Mesothelial cell of epicardium (in vitro differentiated cells): Measurements from ENCODE around the gene ELMOD3. TPM values are rescaled to one million over a fixed set of nuclear protein-coding genes. Genes with fewer than 3 reads are reported as not detected.

Source experiments
- DNase-seq, 2 experiments: peaks; one replicate each; pipeline ENCODE4 v3.0.0; 2021; ENCODE audit warnings: low spot score in 2 of 2; ENCODE audit not compliant: unreplicated experiment in 2 of 2
- H3K27ac Mint-ChIP-seq: 2 replicates; pipeline ENCODE4 v1.8.0; 2021; ENCODE audit warnings: mixed read lengths
- H3K27me3 Mint-ChIP-seq: 2 replicates; pipeline ENCODE4 v1.8.0; 2021; ENCODE audit warnings: low read depth, mixed read lengths
- H3K36me3 Mint-ChIP-seq: 2 replicates; pipeline ENCODE4 v1.8.0; 2021; ENCODE audit warnings: mixed read lengths
- H3K4me1 Mint-ChIP-seq: 2 replicates; pipeline ENCODE4 v1.8.0; 2021; ENCODE audit warnings: mixed read lengths
- H3K4me3 Mint-ChIP-seq: 2 replicates; pipeline ENCODE4 v1.8.0; 2021; ENCODE audit warnings: mild to moderate bottlenecking, moderate library complexity, mixed read lengths
- H3K9me3 Mint-ChIP-seq: 2 replicates; pipeline ENCODE4 v1.8.0; 2021; ENCODE audit warnings: mixed read lengths
- total RNA-seq: library from RNA; stranded (reverse); gene quantifications from 3 replicates; pipeline ENCODE4 v1.2.1, GENCODE V29; 2021
- TF ChIP-seq, protein P1 (sequence below): fragments of 200-600 bp; sonication (generic); IDR thresholded peaks from one replicate; pipeline ENCODE4 v1.5.0; 2021; ENCODE audit warnings: antibody characterized with exemption; ENCODE audit not compliant: unreplicated experiment

Gene ELMOD3
- total RNA-seq, 1 donor from 2014 or later, result 24.5 TPM

DNA sequence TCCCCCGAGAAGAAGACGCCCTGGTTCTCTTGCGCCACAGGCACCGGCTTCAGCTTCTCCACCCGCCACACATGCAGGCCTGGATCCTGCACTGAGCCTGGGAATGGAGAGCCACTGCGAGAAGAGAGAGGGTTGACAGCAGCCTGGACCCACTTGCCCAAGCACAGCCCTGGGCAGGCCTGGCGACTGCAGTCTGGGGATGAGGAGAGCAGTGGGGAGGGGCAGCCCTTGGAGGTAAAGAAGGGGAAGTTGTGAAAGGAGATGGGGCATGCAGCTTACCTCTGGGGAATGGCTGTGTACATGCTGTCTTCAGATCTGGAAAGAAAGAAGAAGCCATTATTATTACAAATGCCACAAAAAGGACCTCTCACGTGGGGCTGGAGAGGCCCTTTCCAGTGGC is 47.3 kb downstream of the ELMOD3 start:
- Mint-ChIP-seq H3K9me3 (peaks cover 5% of the 10 kb centered on the region), H3K27ac (no peak overlapping the region), H3K4me1 (peaks cover 29% of the 10 kb centered on the region), H3K27me3 (no peaks in the 10 kb centered on the region), H3K4me3 (no peak overlapping the region), H3K36me3 (peaks cover 30% of the 10 kb centered on the region)
- TF ChIP-seq, protein P1, sequence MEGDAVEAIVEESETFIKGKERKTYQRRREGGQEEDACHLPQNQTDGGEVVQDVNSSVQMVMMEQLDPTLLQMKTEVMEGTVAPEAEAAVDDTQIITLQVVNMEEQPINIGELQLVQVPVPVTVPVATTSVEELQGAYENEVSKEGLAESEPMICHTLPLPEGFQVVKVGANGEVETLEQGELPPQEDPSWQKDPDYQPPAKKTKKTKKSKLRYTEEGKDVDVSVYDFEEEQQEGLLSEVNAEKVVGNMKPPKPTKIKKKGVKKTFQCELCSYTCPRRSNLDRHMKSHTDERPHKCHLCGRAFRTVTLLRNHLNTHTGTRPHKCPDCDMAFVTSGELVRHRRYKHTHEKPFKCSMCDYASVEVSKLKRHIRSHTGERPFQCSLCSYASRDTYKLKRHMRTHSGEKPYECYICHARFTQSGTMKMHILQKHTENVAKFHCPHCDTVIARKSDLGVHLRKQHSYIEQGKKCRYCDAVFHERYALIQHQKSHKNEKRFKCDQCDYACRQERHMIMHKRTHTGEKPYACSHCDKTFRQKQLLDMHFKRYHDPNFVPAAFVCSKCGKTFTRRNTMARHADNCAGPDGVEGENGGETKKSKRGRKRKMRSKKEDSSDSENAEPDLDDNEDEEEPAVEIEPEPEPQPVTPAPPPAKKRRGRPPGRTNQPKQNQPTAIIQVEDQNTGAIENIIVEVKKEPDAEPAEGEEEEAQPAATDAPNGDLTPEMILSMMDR, result no peak
- DNase-seq, result no peak

DNA sequence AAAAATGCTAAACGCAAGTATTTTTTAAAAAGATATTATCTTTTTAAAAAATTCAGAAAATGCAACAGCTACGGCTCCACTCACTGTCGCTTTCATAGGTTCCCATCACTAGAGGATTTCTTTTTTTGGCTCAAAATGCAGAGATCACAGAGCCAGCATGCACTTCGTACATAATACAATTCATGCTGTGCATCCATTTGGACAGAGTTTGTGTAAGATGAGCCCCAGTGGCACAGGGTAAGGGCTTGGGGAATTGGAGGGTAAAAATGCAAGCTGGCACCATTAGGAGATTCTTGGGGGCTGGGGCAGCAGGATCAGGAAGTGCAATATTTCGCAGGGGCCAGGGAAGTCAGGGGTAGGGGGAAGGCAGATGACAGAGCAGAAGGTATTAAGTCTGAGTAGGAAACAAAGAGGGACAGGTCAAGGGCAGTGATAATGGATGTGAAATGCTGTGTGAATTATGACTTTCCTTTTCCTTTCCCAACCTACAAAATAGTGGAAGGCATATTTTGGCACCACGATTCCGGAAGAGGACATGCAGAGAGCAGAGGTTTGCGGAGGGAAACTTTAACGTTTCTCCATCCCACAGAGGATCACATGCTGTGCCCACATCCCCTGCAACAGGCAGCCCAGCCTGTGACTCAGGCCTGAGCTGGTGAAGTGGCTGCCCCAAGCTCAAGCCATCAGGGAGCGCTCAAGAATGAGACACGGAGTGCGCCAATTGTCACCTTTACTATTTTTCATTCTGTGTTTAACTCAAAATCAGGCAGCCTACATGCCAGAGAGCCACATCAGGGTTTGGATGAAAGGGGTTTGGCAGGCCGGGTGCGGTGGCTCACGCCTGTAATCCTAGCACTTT is 50.9 kb downstream of the ELMOD3 start:
- H3K27me3 Mint-ChIP-seq, result no peaks in the 10 kb centered on the region
- H3K27ac Mint-ChIP-seq, result peak overlapping the region; percentile 73
- peaks cover 26% of the 10 kb centered on the region for H3K4me1 Mint-ChIP-seq
- TF ChIP-seq, protein P1, result no peak
- H3K9me3 Mint-ChIP-seq, result peaks cover 5% of the 10 kb centered on the region
- no peak overlapping the region for H3K4me3 Mint-ChIP-seq
- DNase-seq, result no peak
- H3K36me3 Mint-ChIP-seq, result peaks cover 18% of the 10 kb centered on the region

DNA sequence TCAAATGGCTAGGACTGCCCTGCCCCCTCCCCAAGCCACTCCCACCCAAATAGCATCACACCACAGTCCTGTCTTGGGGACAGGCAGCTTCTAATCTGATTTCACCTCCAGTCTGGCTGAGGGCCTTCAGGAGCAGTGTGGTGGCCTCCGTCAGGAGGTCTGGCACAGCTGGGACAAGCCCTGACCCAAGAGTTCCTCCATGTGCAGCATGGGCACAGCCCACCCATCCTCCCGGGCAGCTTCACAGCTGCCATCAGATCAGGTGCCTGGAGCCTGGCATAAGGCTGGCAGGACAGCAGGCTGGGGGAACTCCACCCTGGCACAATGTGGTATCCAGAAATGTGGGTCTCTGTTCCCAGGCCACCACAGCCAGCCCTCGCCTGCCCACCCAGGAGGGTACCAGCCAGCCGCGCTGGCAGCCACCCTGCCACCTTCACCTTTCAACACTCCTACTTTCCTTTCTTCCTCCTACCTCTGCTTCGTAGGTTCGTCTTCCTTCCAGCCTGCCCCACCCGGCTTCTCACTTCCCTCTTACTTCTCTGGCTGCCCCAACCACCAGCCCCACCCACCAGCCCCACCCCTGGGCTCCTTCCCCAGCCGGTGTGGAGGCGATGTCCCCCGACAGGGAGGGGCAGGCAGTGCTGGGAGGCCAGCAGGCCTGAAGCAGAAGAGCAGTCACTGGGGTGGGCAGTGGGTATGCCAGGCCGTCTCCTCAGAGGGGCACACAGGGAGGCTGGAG is 55.4 kb downstream of the ELMOD3 start, which contains the start of gene CAPG:
Gene CAPG (minus strand): TSS at position 522 of the 739 bp plus-strand sequence. CDS start 8,221 bp downstream, outside the sequence.
- H3K27ac Mint-ChIP-seq, result peak within 1 kb of the TSS; percentile 40
- DNase-seq, result no peak
- H3K36me3 Mint-ChIP-seq, result no peaks in the 10 kb centered on the region
- no peaks in the 10 kb centered on the region for H3K9me3 Mint-ChIP-seq
- no peak within 1 kb of the TSS for H3K4me3 Mint-ChIP-seq
- H3K4me1 Mint-ChIP-seq, result peaks cover 44% of the 10 kb centered on the region
- TF ChIP-seq, protein P1, result no peak
- H3K27me3 Mint-ChIP-seq, result no peaks in the 10 kb centered on the region

DNA sequence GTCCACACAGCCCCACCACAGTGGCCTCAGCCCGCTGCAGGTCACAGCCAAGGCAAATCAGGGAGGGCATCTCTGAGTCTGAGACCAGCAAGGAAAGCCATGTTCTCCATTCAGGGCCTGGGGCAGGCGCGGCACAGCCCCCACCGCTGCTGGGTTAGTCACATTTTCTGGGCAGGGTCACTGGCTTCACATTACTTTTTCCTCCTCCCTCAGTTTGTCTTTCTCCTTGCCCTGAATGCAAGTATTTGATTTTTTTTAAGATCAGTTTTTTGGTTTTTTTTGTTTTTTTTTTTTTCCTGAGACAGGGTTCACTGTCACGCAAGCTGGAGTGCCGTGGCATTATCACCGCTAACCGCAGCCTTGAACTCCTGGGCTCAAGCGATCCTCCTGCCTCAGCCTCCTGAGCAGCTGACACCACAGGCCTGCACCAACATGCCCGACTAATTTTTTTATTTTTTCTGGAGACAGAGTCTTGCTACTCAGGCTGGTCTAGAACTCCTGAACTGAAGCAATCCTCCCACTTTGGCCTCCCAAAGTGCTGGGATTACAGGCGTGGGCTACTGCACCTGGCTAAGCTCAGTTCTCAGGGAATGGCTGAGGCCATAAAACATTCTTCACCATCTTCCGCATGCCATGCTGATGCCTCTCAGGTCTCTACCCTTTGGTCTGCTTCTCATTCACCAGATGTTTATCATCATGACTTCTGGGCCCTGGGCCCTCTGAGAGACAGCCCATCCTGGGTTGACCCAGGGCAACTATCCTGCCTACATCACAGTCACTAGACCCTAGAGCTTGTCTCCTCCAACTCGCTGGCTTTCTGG is 56.2 kb downstream of the ELMOD3 start:
- DNase-seq, result no peak
- no peaks in the 10 kb centered on the region for H3K36me3 Mint-ChIP-seq
- no peaks in the 10 kb centered on the region for H3K27me3 Mint-ChIP-seq
- peak overlapping the region; percentile 40 for H3K27ac Mint-ChIP-seq
- no peaks in the 10 kb centered on the region for H3K9me3 Mint-ChIP-seq
- TF ChIP-seq, protein P1, result no peak
- H3K4me1 Mint-ChIP-seq, result peaks cover 38% of the 10 kb centered on the region
- H3K4me3 Mint-ChIP-seq, result no peak overlapping the region

DNA sequence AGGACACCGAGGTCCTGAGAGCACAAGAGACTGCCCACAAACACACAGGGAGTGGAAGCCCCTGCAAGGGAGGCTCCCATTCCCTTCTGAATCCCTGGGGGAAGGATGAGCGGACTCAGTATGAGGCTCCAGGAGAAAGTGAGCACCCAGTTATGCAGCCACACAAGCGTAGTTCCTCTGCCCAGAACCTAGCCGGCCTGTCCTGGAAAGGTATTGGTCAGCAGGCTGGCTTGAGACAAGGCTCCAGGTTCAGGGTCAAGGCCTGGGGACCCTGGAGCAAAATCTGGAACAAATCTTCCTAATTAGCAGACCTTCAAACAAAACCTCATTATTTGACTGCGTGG is 56.8 kb downstream of the ELMOD3 start:
- Mint-ChIP-seq H3K36me3 (no peaks in the 10 kb centered on the region), H3K27me3 (no peaks in the 10 kb centered on the region), H3K4me3 (no peak overlapping the region), H3K9me3 (no peaks in the 10 kb centered on the region), H3K27ac (peak overlapping the region; percentile 40), H3K4me1 (peaks cover 38% of the 10 kb centered on the region)
- TF ChIP-seq, protein P1, result no peak
- no peak for DNase-seq
